B cell (primary cell): ENCODE results near the gene FIG4. TPM values are rescaled to one million over a fixed set of nuclear protein-coding genes. Genes with fewer than 3 reads are reported as not detected.

Experiments used
- ATAC-seq: fragments of 200-7000 bp; cut with Tn5 transposase; one replicate; pipeline ENCODE4 v1.10.0; 2021; ENCODE audit warnings: low read depth, mild to moderate bottlenecking, moderate number of reproducible peaks, moderate library complexity
- CTCF ChIA-PET: fragments of 350-600 bp; sonication (Branson Sonifier 250); formaldehyde crosslinking; loops from one replicate; lab custom pipeline; 2021; ENCODE audit warnings: antibody characterized with exemption, inconsistent platforms; lab: Charles Lee
- POLR2A ChIA-PET: fragments of 350-600 bp; sonication (Branson Sonifier 250); formaldehyde crosslinking; loops from one replicate; lab custom pipeline; 2021; ENCODE audit warnings: antibody characterized with exemption; lab: Charles Lee
- DNase-seq: peaks from one replicate; pipeline ENCODE4 v3.0.0; 2013
- H2AFZ ChIP-seq: 2 replicates; pipeline ENCODE4 v1.6.1; 2012; ENCODE audit warnings: mild to moderate bottlenecking, low read depth, low read length; ENCODE audit not compliant: insufficient read depth, poor library complexity, severe bottlenecking
- H3K27ac ChIP-seq, 2 donors: 1 replicate in 1 of 2; 2 replicates in 1 of 2; pipeline ENCODE4 v1.5.1; 2012 to 2013; ENCODE audit warnings: low read length in 2 of 2, mild to moderate bottlenecking in 2 of 2, moderate library complexity in 1 of 2
- H3K27me3 ChIP-seq, 4 experiments: fragments of 200-600 bp in 1 of 4; sonication (generic) in 1 of 4; replicated peaks in 1 of 4; 1 replicate in 2 of 4; 2 replicates in 2 of 4; pipeline versions ENCODE4 v1.6.1 to v1.7.0; 2013 to 2016; ENCODE audit warnings: low read length in 3 of 4, mild to moderate bottlenecking in 2 of 4, mixed read lengths in 1 of 4, moderate library complexity in 1 of 4; ENCODE audit not compliant: insufficient read depth in 4 of 4, control insufficient read depth in 3 of 4; ENCODE audit errors: control extremely low read depth in 1 of 4
- H3K36me3 ChIP-seq, 2 experiments: replicated peaks in 1 of 2; 1 replicate in 1 of 2; 2 replicates in 1 of 2; pipeline versions ENCODE4 v1.6.1 to v1.7.1; 2013; ENCODE audit warnings: low read length in 1 of 2; ENCODE audit not compliant: insufficient read depth in 2 of 2, control insufficient read depth in 1 of 2; ENCODE audit errors: control extremely low read depth in 1 of 2, extremely low read depth in 1 of 2
- H3K4me1 ChIP-seq, 2 donors: fragments of 200-600 bp in 1 of 2; sonication (generic) in 1 of 2; 1 replicate in 1 of 2; 2 replicates in 1 of 2; pipeline versions ENCODE4 v1.5.1 to v1.6.1; 2013 to 2017; ENCODE audit warnings: low read length in 2 of 2; ENCODE audit not compliant: control insufficient read depth in 2 of 2, insufficient read depth in 2 of 2
- H3K4me2 ChIP-seq: replicated peaks from 2 replicates; pipeline ENCODE3; 2012; ENCODE audit warnings: mild to moderate bottlenecking, low read depth, low read length; ENCODE audit not compliant: poor library complexity, severe bottlenecking
- H3K4me3 ChIP-seq, 5 experiments: fragments of 200-600 bp in 1 of 5; sonication (generic) in 1 of 5; 1 replicate in 3 of 5; 2 replicates in 2 of 5; pipeline versions ENCODE4 v1.5.1 to v1.7.0; 2011 to 2016; ENCODE audit warnings: low read length in 4 of 5, mild to moderate bottlenecking in 4 of 5, low read depth in 2 of 5, control low read depth in 1 of 5, moderate library complexity in 1 of 5; ENCODE audit not compliant: insufficient read depth in 1 of 5; ENCODE audit errors: control extremely low read depth in 1 of 5, extremely low read depth in 1 of 5
- H3K79me2 ChIP-seq: fragments of 200-600 bp; sonication (generic); one replicate; pipeline ENCODE4 v1.6.0; 2016; ENCODE audit warnings: low read length; ENCODE audit not compliant: control insufficient read depth, insufficient read depth
- H3K9ac ChIP-seq: fragments of 200-600 bp; sonication (generic); 2 replicates; pipeline ENCODE4 v1.6.1; 2017; ENCODE audit warnings: mild to moderate bottlenecking, low read length, moderate library complexity
- H3K9me3 ChIP-seq, 3 donors: one replicate each; pipeline versions ENCODE4 v1.6.1 to v1.7.1; 2013; ENCODE audit warnings: low read length in 2 of 3; ENCODE audit not compliant: control insufficient read depth in 2 of 3, insufficient read depth in 1 of 3; ENCODE audit errors: control extremely low read depth in 1 of 3
- H4K20me1 ChIP-seq: 2 replicates; pipeline ENCODE4 v1.6.0; 2012; ENCODE audit warnings: mild to moderate bottlenecking, low read length; ENCODE audit not compliant: insufficient read depth, control insufficient read depth, poor library complexity, severe bottlenecking
- H3K27ac Mint-ChIP-seq: one replicate; pipeline ENCODE4 v1.8.0; 2021; ENCODE audit warnings: mixed read lengths
- H3K27me3 Mint-ChIP-seq: one replicate; pipeline ENCODE4 v1.8.0; 2021; ENCODE audit warnings: mixed read lengths
- H3K4me1 Mint-ChIP-seq: one replicate; pipeline ENCODE4 v1.8.0; 2021; ENCODE audit warnings: mixed read lengths
- H3K4me3 Mint-ChIP-seq: one replicate; pipeline ENCODE4 v1.8.0; 2021; ENCODE audit warnings: mixed read lengths
- H3K9me3 Mint-ChIP-seq: one replicate; pipeline ENCODE4 v1.8.0; 2022; ENCODE audit warnings: mixed read lengths; ENCODE audit not compliant: insufficient read depth
- CTCF ChIP-seq: fragments of 200-600 bp; IDR thresholded peaks from one replicate; pipeline ENCODE4 v1.8.0; 2022; ENCODE audit warnings: antibody characterized with exemption, mild to moderate bottlenecking
- EZH2 ChIP-seq: IDR thresholded peaks from 2 replicates; pipeline ENCODE4 v1.6.1; 2012; ENCODE audit warnings: borderline replicate concordance, low read depth, mild to moderate bottlenecking, moderate library complexity, low read length; ENCODE audit not compliant: insufficient read depth, poor library complexity, severe bottlenecking
- WGBS: methylation state at CpG from one replicate; pipeline ENCODE4 v1.1.5; 2013; ENCODE audit warnings: missing lambda C conversion rate; ENCODE audit not compliant: insufficient coverage; 5-methylcytosine and 5-hydroxymethylcytosine counted together
- intact Hi-C: fragments of 100-400 bp; cut with micrococcal nuclease; formaldehyde crosslinking; loops from one replicate; pipeline ENCODE4 v1.10.0; 2022
- polyA plus RNA-seq: library from polyadenylated mRNA; depleted of rRNA; stranded (reverse); fragments of >200 nt; gene quantifications from 2 replicates; pipeline ENCODE4 v1.2.3, GENCODE V29; 2012
- total RNA-seq, 2 donors: library from RNA; stranded (reverse); fragments of 120-200 nt in 1 of 2; gene quantifications; 1 replicate in 1 of 2; 2 replicates in 1 of 2; pipeline versions ENCODE4 v1.2.3 to v1.2.4, GENCODE V29; 2013 to 2022

The FIG4 gene
- total and polyA plus RNA-seq, 2 donors (not counting 1 experiment from before 2014, with no cell fraction given), result 28.2 to 31.5 TPM

- Histone ChIP-seq H3K9ac (peak overlapping the region; percentile 96), H3K4me3 (peak overlapping the region; percentile 82 to 99 (median 93)), H3K27ac (peak overlapping the region; percentile 77 to 93), H3K4me2 (peak overlapping the region; percentile 85), H3K27me3 (no peaks in the 10 kb centered on the region), H3K4me1 (peaks cover 26 to 29% of the 10 kb centered on the region in 2 donors), H4K20me1 (no peaks in the 10 kb centered on the region), H3K79me2 (peaks cover 45% of the 10 kb centered on the region), H3K36me3 (peaks cover 2% of the 10 kb centered on the region in 2 experiments), H3K9me3 (no peaks in the 10 kb centered on the region), H2AFZ (peak overlapping the region; percentile 95)
- intact Hi-C loops, result loop anchor here (1.0 to 10.0 kb wide), 4 partner anchors 208 to 1184 kb away; partner anchors contain the start of genes AMD1, PPIL6, SMPD2 and ZBTB24
- Mint-ChIP-seq H3K9me3 (no peaks in the 10 kb centered on the region), H3K4me3 (peak overlapping the region; percentile 90), H3K27ac (peak overlapping the region; percentile 99), H3K27me3 (no peaks in the 10 kb centered on the region), H3K4me1 (peaks cover 37% of the 10 kb centered on the region)
- ATAC-seq (peak; percentile 46), DNase-seq (peak; percentile 77)
- ChIA-PET POLR2A (interaction anchor here (1.3 to 1.8 kb wide), 2 partner anchors 204 to 248 kb away, joined by 3 to 9 read pairs; no protein-coding TSS in a partner anchor), CTCF (interaction anchor here (1.7 to 7.3 kb wide), 3 partner anchors 13 to 502 kb away, joined by 4 to 73 read pairs (median 11); no protein-coding TSS in a partner anchor)
- no peak for TF ChIP-seq CTCF
- no peak for TF ChIP-seq EZH2
- WGBS, result 1% methylated on average over 15 of the region's 24 CpGs
Measured at GRCh38 chr6:109690373-109690736, 741 bp upstream of the FIG4 start.

- Histone ChIP-seq H3K4me2 (peak overlapping the region; percentile 85), H3K4me3 (peak overlapping the region in 4 of 5 experiments; percentile 6 to 93 (median 64)), H3K79me2 (peaks cover 71% of the 10 kb centered on the region), H3K27me3 (no peaks in the 10 kb centered on the region), H3K27ac (peak overlapping the region; percentile 25 to 93), H4K20me1 (no peaks in the 10 kb centered on the region), H3K9ac (peak overlapping the region; percentile 96), H2AFZ (peak overlapping the region; percentile 32), H3K36me3 (peaks cover 3 to 15% of the 10 kb centered on the region in 2 experiments), H3K9me3 (peaks cover 0 to 2% (median 0%) of the 10 kb centered on the region in 3 donors), H3K4me1 (peaks cover 26 to 29% of the 10 kb centered on the region in 2 donors)
- intact Hi-C loops, result loop anchor here (5.0 to 10.0 kb wide), 2 partner anchors 506 to 1182 kb away; partner anchors contain the start of gene AMD1
- DNase-seq (peak; percentile 67), ATAC-seq (peak; percentile 29)
- no peak for TF ChIP-seq EZH2
- TF ChIP-seq CTCF, result no peak
- peaks cover 2% of the 10 kb centered on the region for H3K9me3 Mint-ChIP-seq
- CTCF ChIA-PET, result interaction anchor here (0.7 to 7.3 kb wide), 8 partner anchors 10 to 698 kb away, joined by 3 to 73 read pairs (median 4); partner anchors contain the start of gene SESN1
- peak overlapping the region; percentile 90 for H3K4me3 Mint-ChIP-seq
- peaks cover 38% of the 10 kb centered on the region for H3K4me1 Mint-ChIP-seq
- POLR2A ChIA-PET, result interaction anchor here (0.7 kb wide), 2 partner anchors 286 to 1181 kb away, joined by 4 read pairs; partner anchors contain the start of gene AMD1
- no peaks in the 10 kb centered on the region for H3K27me3 Mint-ChIP-seq
- H3K27ac Mint-ChIP-seq, result peak overlapping the region; percentile 42
Measured at GRCh38 chr6:109693111-109693510, 2.0 kb downstream of the FIG4 start.
